T47D (cell line): Measurements from ENCODE around the gene DAB2IP.

Experiments used
- DNase-seq, 2 experiments: peaks; one replicate each; pipeline versions ENCODE4 v3.0.0 to v3.0.0-alpha.2; 2011 to 2012; ENCODE audit warnings: low read depth in 1 of 2, low spot score in 1 of 2
- JUND ChIP-seq: IDR thresholded peaks from 2 replicates; pipeline ENCODE4 v1.6.1; 2012; ENCODE audit warnings: low read depth
- in situ Hi-C: cut with HindIII; loops from 2 replicates; pipeline ENCODE4 v1.10.0; 2016; ENCODE audit warnings: low sequenced_read_pairs, low pct_unique_long_range_greater_than_20kb

The DAB2IP gene

DNA sequence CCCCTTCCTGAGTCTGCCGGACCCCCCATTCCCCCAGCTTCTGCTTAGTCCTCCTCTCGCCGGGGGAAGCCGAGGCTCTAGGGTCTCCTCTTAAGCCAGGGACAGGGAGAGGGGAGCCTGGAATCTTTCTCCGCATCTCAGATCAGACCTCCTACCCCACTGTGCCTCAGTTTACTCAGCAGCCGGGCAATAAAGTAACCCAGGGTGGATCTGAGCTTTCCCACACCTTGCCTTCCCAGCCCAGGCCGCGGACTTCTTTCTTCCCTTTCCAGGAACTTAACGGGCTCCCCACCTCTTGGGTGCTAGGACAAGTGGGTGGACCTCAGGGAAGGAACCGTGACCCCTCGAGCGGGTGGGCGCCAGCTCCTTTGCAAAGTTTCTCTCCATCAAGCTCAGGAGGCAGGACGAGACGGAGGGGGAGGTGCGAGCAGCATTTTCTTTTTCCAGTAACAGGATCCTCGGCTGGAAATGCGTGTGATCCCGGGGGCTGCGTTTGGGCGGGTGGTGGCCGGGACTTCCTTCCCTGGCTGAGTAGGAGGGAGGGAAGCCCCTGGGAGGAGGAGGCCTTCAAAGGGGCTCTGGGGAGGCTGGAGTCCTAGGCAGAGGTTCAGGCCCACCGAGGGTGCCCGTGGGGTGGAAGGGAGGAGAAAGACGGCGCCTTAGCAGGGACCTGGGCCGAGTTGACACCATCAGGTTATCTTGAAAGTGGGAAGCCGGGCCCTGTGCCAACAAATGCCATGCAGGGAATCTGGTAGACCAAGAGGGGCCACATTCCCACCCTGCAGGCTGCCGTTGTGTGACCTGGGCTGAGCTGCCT, 795 bp downstream of the DAB2IP start:
- no peak for DNase-seq
- in situ Hi-C loops: no loop called here

GRCh38 chr9:121652838-121653231, 1.4 kb downstream of the DAB2IP start:
- DNase-seq: no peak
- no peak for TF ChIP-seq JUND
- in situ Hi-C loops: no loop called here

More for the DNA sequence above, 795 bp downstream of the DAB2IP start:
- no peak for TF ChIP-seq JUND

GRCh38 chr9:121654499-121655140, 3.2 kb downstream of the DAB2IP start:
- in situ Hi-C loops: no loop called here
- DNase-seq: peak in 1 of 2 experiments; percentile 53
- no peak for TF ChIP-seq JUND

- no peak for DNase-seq
- in situ Hi-C loops: no loop called here
- TF ChIP-seq JUND: no peak
Measured at GRCh38 chr9:121655231-121655755, 3.9 kb downstream of the DAB2IP start.

GRCh38 chr9:121656941-121657470, 5.6 kb downstream of the DAB2IP start:
- TF ChIP-seq JUND: no peak
- no peak for DNase-seq
- in situ Hi-C loops: no loop called here

DNA sequence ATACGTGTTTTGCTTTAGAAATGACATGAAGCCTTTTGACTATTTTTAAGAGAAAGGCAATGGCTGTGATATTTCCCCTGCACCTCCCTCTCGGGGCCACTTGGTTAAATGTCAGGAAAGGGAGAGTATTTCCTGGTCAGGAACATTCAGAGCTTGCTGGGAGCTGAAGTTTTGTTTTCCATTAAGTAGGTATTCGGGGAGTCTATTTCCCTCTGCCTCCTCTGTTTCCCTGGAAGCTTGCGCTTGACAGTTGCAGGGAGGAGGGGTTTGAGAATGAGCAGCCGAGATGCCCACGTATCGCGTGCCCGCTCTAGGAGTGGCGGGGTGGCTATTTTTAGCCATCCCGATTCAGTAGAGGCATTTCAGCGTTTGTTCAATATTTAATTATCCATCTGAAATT, 6.7 kb downstream of the DAB2IP start:
- no peak for DNase-seq
- no peak for TF ChIP-seq JUND
- in situ Hi-C loops: no loop called here

DNA sequence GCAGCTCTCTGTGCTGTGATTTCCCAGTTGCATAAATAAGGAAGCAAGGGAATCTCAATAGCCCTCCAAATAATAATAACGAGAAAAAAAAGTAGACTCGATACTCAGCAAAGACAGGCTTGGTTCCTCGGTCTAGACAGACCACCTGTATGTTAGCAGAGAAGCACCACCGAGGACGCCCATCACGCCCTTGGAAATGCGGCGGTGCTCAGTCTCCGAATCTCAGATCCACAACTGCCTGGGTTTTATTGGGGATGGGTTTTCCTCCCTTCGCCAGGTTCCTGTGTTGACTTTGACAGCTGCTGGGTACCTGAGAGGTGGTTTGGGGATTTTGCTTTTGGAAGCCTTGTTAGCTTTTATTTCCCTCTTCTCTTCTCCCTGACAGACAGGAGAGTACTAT, 7.2 kb downstream of the DAB2IP start:
- TF ChIP-seq JUND: no peak
- DNase-seq: no peak
- in situ Hi-C loops: no loop called here

DNA sequence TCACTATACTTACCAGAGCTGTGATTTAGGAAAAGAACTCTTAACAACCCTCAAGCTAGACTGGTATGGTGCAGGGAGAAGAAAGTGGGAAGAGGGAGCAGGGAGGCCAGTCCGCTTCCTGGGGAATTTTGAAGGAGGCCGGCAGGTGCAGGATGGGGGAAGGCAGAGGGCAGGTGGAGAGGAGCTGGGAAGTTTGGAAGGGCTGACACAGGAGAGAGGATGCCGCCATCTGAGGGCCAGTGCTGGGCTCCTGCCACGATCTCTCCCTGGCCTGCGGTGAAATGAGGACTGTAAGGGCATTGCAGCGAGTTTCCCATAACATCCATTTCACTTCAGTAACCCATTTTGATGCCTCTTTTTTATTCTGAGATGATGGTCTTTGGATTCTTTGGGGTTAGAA, 8.9 kb downstream of the DAB2IP start:
- DNase-seq: no peak
- no peak for TF ChIP-seq JUND
- in situ Hi-C loops: no loop called here

DNA sequence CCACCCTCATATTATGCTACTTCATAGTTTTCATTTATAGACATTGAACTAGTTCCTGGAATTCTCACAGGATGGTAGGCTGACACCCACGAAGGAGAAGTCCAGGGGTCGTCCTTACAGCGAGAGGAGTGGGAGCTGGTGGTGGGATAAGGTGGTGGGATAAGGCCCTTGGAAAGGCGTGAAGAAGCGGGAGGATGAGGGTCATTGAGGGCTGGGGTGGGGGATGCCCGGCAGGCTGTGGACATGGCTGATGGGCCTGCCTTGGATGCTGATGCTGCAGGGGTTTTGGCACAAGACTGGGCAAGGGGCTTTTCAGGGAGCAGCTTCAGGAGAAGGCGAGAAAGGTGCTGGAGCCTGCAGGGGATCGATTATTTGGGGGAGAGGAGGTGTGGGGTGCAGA, 9.4 kb downstream of the DAB2IP start:
- DNase-seq: no peak
- TF ChIP-seq JUND: no peak
- in situ Hi-C loops: no loop called here

DNA sequence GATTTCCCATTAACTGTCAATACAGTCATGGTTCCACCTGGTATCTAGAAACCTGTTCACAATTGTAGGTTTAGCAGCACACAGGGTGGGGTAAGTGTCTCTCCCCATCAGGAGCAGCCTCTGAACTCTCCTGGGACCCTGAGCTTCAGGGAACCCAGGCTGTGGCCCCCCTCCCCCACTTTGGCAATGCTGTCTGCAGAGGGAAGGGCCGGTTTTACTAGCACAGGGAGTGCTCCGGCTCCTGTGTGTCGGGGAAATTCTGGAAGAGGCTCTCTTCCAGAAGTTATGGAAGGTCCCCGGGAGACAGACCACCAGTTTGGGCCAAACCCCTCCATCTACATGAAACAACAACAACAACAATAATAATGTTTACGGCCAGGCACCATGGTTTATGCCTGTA, 9.9 kb downstream of the DAB2IP start:
- in situ Hi-C loops: no loop called here
- no peak for TF ChIP-seq JUND
- no peak for DNase-seq

- no peak for TF ChIP-seq JUND
- in situ Hi-C loops: no loop called here
Measured at GRCh38 chr9:121662359-121662758, 10.9 kb downstream of the DAB2IP start.

DNA sequence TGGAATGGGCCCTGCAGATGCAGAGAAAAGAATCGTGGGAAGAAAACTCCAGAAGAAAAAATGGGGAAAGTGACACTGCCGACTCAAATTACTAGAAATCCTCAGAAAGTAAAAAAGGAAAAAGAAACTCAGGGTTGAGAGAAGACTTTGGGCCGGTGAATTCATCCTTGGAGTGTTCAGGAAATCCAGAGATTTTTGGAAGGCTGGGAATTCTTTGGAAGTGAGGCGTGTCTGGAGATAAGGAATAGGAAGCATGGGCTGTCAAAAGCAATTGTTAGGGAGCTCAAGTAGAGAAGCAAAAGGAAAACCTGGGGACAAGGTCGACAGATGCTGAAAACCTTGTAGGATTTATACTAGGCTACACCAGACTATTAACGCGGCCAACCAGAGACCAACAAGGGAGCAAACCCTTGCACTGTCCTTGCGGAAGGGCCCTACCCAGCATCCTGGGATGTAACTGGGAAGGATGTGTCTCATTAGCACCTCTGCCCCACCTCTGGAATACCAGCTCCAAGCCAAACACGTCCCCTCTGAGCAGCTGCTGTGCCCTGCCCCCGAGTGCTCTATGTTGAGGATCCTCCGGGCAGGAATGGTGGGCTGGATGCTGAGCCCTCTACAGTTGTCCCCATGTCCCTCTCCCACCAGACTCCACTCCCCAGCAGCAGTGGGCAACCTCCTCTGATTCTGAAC, 11.6 kb downstream of the DAB2IP start:
- TF ChIP-seq JUND: no peak
- DNase-seq: no peak
- in situ Hi-C loops: no loop called here

More at GRCh38 chr9:121662359-121662758, 10.9 kb downstream of the DAB2IP start:
- no peak for DNase-seq

DNA sequence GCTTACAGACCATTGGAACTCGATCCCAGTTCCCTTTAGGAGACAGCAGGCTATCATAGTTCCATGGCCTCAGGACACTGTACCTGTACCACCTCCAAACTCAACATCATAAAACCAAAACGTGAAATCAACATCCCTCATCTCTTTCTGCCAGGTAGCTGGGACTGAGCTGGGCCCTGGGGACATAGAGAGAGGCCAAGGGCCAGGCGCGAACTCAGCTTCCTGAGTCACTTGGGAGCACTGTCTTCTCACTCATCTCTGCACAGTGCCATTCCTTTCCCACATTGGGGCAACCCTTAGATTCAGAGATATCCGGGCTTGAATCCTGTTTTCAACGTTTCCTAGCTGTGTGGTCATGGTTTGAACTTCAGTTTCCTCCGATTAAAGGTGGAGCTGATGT, 12.2 kb downstream of the DAB2IP start:
- no peak for TF ChIP-seq JUND
- peak in 1 of 2 experiments; percentile 50 for DNase-seq
- in situ Hi-C loops: no loop called here
